C4-2B (cell line): ENCODE data around the gene ZNF618.

ENCODE experiments used
- H3K27ac ChIP-seq: fragments of 450-650 bp; 2 replicates; pipeline ENCODE4 v1.5.1; 2017
- CTCF ChIP-seq: fragments of 450-650 bp; conservative IDR thresholded peaks from 2 replicates; pipeline ENCODE4 v1.5.1; 2017; ENCODE audit warnings: mild to moderate bottlenecking
- ZFX ChIP-seq: fragments of 450-650 bp; IDR thresholded peaks from 2 replicates; pipeline ENCODE4 v1.6.1; 2017

Gene ZNF618

DNA sequence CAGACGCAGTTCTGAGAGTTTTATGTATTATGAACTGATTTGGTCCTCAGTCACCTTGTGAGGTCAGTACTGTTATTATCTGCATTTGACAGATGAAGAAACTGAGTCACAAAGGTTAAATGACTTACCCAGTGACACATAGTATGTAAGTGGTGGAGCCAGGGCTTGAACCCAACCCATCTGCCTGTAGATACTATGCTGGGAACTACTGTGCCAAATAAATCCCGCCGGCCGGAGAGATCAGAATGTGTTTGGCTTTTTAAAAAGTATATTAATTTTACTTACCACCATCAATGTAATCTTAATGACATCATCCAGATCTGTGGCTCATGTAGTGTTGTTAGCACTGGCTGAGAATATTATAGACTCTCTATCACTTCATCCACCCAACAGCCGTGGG is 80.8 kb downstream of the ZNF618 start:
- TF ChIP-seq CTCF (no peak), ZFX (no peak)
- no peak overlapping the region for H3K27ac ChIP-seq

DNA sequence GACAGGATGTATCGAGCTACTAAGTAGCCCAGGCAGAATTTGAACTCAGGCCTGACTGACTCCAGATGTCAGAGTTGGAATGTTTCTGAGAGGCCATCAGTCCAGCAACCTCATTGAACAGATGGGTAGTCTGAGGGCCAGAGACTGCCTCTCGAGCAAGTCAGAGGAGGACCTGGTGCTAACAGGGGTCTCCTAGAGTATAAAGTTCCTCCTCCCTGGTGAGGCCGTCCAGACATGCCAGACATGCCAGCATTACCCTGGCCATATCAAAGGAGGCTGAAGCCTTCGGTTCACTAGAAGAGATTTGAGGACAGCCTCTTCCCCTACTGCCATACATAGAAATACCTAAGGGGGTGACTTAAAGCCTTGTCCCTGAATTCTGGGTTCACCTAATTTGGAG is 81.2 kb downstream of the ZNF618 start:
- peak overlapping the region; percentile 8; the same call in 1 of the 2 replicates for H3K27ac ChIP-seq
- TF ChIP-seq CTCF (no peak), ZFX (no peak)

DNA sequence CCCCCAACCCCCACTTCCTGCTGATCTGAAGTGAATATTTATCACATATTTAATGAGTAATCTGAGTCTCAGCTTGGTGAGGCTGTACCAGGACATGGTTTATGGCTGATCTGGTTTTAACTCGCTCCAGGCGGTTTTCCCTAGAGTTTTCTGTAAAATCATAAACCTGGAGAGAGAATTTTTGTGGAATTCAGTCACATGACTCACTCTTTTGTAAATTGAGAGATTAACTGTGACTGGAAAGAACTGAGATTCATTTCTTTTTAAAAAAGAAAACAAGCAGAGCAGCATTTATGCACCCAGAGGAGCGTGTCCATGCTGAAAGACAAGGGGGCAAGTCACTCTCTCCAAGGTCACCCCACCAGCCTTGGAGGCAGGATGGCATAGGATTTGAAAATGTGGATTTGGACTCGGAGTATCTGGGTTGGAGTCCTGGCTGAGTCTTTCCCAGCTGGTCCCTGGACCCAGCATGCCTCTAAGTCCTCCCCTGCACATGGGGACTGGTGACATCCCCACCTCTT is 81.8 kb downstream of the ZNF618 start:
- TF ChIP-seq ZFX: no peak
- no peak for TF ChIP-seq CTCF
- peak overlapping the region; percentile 42 for H3K27ac ChIP-seq

GRCh38 chr9:113958556-113958955 is 82.4 kb downstream of the ZNF618 start:
- H3K27ac ChIP-seq: no peak overlapping the region
- TF ChIP-seq CTCF (no peak), ZFX (no peak)

DNA sequence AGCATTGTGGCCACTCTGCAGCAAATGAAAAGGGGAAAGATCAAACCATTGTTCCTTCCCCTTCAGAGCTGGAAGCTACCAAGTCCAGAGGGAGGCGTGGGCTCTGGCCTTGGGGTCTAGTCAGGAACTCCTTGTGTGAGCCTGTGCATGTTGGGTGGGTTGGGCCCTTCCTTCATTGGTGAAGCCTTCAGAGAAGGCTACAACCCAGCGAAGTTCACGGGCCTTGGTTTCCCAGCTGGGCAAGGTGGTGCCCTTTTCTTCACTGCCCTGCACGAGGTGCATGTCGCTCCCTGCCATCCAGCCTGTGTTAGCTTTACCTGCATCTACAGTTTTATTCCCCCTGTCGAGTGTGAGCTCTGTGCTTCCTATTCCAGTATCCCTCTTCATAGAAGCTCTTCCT is 84.7 kb downstream of the ZNF618 start:
- no peak overlapping the region for H3K27ac ChIP-seq
- no peak for TF ChIP-seq ZFX
- TF ChIP-seq CTCF: no peak

GRCh38 chr9:113962396-113962795 is 86.3 kb downstream of the ZNF618 start:
- TF ChIP-seq ZFX (no peak), CTCF (no peak)
- H3K27ac ChIP-seq: no peak overlapping the region

GRCh38 chr9:113963017-113963620 is 87.0 kb downstream of the ZNF618 start:
- no peak overlapping the region for H3K27ac ChIP-seq
- TF ChIP-seq CTCF (peak; percentile 90), ZFX (no peak)
